GM12872 (cell line): ENCODE measurements around the gene RTF1.

Experiments
- TF ChIP-seq, protein P1 (sequence below): IDR thresholded peaks from 3 replicates; pipeline ENCODE4 v1.5.1; 2011; ENCODE audit warnings: low read depth, mild to moderate bottlenecking, low read length, moderate library complexity; ENCODE audit not compliant: insufficient read depth

The RTF1 gene

GRCh38 chr15:41499109-41499851 is 82.4 kb downstream of the RTF1 start:
- TF ChIP-seq, protein P1, sequence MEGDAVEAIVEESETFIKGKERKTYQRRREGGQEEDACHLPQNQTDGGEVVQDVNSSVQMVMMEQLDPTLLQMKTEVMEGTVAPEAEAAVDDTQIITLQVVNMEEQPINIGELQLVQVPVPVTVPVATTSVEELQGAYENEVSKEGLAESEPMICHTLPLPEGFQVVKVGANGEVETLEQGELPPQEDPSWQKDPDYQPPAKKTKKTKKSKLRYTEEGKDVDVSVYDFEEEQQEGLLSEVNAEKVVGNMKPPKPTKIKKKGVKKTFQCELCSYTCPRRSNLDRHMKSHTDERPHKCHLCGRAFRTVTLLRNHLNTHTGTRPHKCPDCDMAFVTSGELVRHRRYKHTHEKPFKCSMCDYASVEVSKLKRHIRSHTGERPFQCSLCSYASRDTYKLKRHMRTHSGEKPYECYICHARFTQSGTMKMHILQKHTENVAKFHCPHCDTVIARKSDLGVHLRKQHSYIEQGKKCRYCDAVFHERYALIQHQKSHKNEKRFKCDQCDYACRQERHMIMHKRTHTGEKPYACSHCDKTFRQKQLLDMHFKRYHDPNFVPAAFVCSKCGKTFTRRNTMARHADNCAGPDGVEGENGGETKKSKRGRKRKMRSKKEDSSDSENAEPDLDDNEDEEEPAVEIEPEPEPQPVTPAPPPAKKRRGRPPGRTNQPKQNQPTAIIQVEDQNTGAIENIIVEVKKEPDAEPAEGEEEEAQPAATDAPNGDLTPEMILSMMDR: no peak

- TF ChIP-seq, protein P1: no peak
Measured at GRCh38 chr15:41501191-41501917, 84.5 kb downstream of the RTF1 start.

GRCh38 chr15:41501931-41502794 is 85.3 kb downstream of the RTF1 start:
- TF ChIP-seq, protein P1: no peak

GRCh38 chr15:41502795-41503668 is 86.1 kb downstream of the RTF1 start:
- TF ChIP-seq, protein P1: no peak

DNA sequence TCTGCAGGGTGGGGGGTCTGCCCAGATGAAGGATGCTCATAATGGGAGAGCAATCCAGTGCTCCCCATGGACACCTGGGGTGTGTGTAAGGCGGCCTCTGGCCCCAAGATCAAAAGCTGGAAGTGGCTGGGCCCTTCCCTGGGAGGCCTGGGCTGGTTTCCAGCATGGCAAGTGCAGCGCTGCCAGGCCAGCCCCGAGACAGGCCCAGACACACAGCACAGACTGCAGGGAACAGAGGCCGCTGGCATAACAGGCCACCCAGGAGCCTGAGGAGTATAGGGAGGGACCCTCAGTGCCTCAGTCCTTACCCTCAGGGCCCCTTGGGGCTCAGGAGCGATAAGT is 86.7 kb downstream of the RTF1 start:
- TF ChIP-seq, protein P1: no peak

GRCh38 chr15:41504751-41505492 is 88.0 kb downstream of the RTF1 start:
- TF ChIP-seq, protein P1: no peak
